HG03280 (cell line): ENCODE results near the gene DNASE1L1.

Experiments
- ATAC-seq: cut with Tn5 transposase; IDR thresholded peaks from one replicate; pipeline ENCODE4 v1.9.1; 2021; ENCODE audit warnings: mild to moderate bottlenecking, moderate library complexity; ENCODE audit not compliant: unreplicated experiment

The DNASE1L1 gene

GRCh38 chrX:154436983-154437752 lies 28.1 kb upstream of the DNASE1L1 start, which contains the start of gene GDI1:
Gene GDI1 (plus strand): TSS chrX:154437154. CDS start chrX:154437255, 101 bp downstream.
- ATAC-seq, result peak; percentile 59

- peak; percentile 52 for ATAC-seq
Measured at GRCh38 chrX:154436374-154436982, 27.4 kb upstream of the DNASE1L1 start.

- ATAC-seq, result no peak
Measured at GRCh38 chrX:154435171-154435733, 26.2 kb upstream of the DNASE1L1 start.

GRCh38 chrX:154434394-154435168 lies 25.5 kb upstream of the DNASE1L1 start:
- ATAC-seq, result no peak

- ATAC-seq, result no peak
Measured at GRCh38 chrX:154433605-154434004, 24.6 kb upstream of the DNASE1L1 start.

GRCh38 chrX:154432210-154432609 lies 23.2 kb upstream of the DNASE1L1 start:
- ATAC-seq, result no peak

- ATAC-seq, result no peak
Measured at GRCh38 chrX:154431341-154431740, 22.3 kb upstream of the DNASE1L1 start.

GRCh38 chrX:154430916-154431315 lies 21.9 kb upstream of the DNASE1L1 start:
- ATAC-seq, result no peak

GRCh38 chrX:154430479-154430878 lies 21.4 kb upstream of the DNASE1L1 start:
- no peak for ATAC-seq

GRCh38 chrX:154429711-154430110 lies 20.7 kb upstream of the DNASE1L1 start:
- no peak for ATAC-seq

GRCh38 chrX:154428176-154429171 lies 19.4 kb upstream of the DNASE1L1 start, which contains the start of gene ATP6AP1:
Gene ATP6AP1 (plus strand): TSS chrX:154428677. CDS start chrX:154428693, 16 bp downstream.
- ATAC-seq, result peak; percentile 98

- no peak for ATAC-seq
Measured at GRCh38 chrX:154426916-154427770, 18.1 kb upstream of the DNASE1L1 start.

- ATAC-seq, result no peak
Measured at GRCh38 chrX:154420402-154420756, 11.3 kb upstream of the DNASE1L1 start.

GRCh38 chrX:154419688-154420401 lies 10.8 kb upstream of the DNASE1L1 start:
- no peak for ATAC-seq

- no peak for ATAC-seq
Measured at GRCh38 chrX:154419189-154419588, 10.1 kb upstream of the DNASE1L1 start.

GRCh38 chrX:154417157-154417556 lies 8.1 kb upstream of the DNASE1L1 start:
- ATAC-seq, result no peak

GRCh38 chrX:154413142-154413541 lies 4.1 kb upstream of the DNASE1L1 start:
- ATAC-seq, result no peak

GRCh38 chrX:154412468-154412867 lies 3.4 kb upstream of the DNASE1L1 start:
- no peak for ATAC-seq

- peak; percentile 54 for ATAC-seq
Measured at GRCh38 chrX:154411981-154412340, 2.9 kb upstream of the DNASE1L1 start.
